Right atrium auricular region (tissue), 2 donors: ENCODE results near the gene NSUN6. TPM values are rescaled to one million over a fixed set of nuclear protein-coding genes. Genes with fewer than 3 reads are reported as not detected.
A peak's percentile ranks its signal among the peaks of the same experiment; 100 is the strongest.

Experiments
- DNase-seq: peaks from one replicate; pipeline ENCODE4 v3.0.0-alpha.2; 2019; ENCODE audit warnings: low spot score
- H3K27ac ChIP-seq, 2 donors: fragments of 200-600 bp; sonication (generic); 1 replicate in 1 of 2; 2 replicates in 1 of 2; pipeline ENCODE4 v1.5.1; 2016 to 2019
- H3K27me3 ChIP-seq, 2 donors: fragments of 200-600 bp; sonication (generic); one replicate each; pipeline versions ENCODE4 v1.5.1 to v1.6.0; 2017 to 2019
- H3K36me3 ChIP-seq: fragments of 200-600 bp; sonication (generic); one replicate; pipeline ENCODE4 v1.5.1; 2016
- H3K4me1 ChIP-seq, 2 donors: fragments of 200-600 bp; sonication (generic); one replicate each; pipeline versions ENCODE4 v1.5.1 to v1.6.0; 2017 to 2019
- H3K4me3 ChIP-seq, 2 donors: fragments of 200-600 bp; sonication (generic); 1 replicate in 1 of 2; 2 replicates in 1 of 2; pipeline ENCODE4 v1.5.1; 2017 to 2019; ENCODE audit warnings: mild to moderate bottlenecking in 1 of 2, moderate library complexity in 1 of 2
- H3K9me3 ChIP-seq, 2 donors: fragments of 200-600 bp; sonication (generic); one replicate each; pipeline ENCODE4 v1.5.1; 2019
- total RNA-seq, 2 donors: library from RNA; depleted of rRNA; stranded (reverse); fragments of >200 nt; gene quantifications; one replicate each; pipeline ENCODE4 v1.1.0, GENCODE V29; 2016
- TF ChIP-seq, protein P1 (sequence below), 2 donors: fragments of 200-600 bp; sonication (generic); IDR thresholded peaks; one replicate each; pipeline ENCODE4 v1.5.1; 2019; ENCODE audit warnings: antibody characterized with exemption in 2 of 2

The NSUN6 gene
- total RNA-seq, 2 donors from 2014 or later: 5.3 to 8.8 TPM

DNA sequence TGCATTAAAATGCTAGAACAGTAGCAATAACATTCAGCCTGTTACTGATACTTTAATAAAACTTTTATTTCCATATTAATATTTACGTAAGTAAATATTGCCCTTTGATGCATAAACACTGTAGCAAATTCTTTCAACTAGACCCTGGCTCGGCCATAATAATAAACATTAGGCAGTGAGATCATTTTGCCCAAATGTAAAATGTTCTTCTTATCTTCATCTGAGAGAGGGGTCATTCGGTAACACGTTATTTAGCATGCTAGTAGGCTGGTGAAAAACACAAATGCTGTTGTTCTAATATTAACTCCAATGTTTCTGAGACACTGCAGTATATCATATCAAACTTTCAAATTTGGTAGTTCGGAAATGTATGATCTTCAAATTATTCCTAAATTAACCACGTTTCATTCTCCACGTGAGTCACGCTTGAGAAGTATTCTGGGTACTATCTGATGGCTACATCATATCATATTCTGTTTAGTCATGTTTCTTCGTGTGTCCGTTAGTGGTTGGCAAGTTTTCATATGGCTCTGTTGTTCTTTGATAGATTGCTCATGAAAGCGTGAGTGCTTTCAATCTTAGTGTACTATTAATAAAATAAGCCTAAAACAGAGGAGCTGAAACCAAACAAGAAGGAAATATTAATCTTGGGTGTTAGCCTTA, 145.8 kb downstream of the NSUN6 start:
- no peak for DNase-seq
- no peaks in the 10 kb centered on the region for H3K9me3 ChIP-seq
- H3K27me3 ChIP-seq: no peaks in the 10 kb centered on the region
- TF ChIP-seq, protein P1, sequence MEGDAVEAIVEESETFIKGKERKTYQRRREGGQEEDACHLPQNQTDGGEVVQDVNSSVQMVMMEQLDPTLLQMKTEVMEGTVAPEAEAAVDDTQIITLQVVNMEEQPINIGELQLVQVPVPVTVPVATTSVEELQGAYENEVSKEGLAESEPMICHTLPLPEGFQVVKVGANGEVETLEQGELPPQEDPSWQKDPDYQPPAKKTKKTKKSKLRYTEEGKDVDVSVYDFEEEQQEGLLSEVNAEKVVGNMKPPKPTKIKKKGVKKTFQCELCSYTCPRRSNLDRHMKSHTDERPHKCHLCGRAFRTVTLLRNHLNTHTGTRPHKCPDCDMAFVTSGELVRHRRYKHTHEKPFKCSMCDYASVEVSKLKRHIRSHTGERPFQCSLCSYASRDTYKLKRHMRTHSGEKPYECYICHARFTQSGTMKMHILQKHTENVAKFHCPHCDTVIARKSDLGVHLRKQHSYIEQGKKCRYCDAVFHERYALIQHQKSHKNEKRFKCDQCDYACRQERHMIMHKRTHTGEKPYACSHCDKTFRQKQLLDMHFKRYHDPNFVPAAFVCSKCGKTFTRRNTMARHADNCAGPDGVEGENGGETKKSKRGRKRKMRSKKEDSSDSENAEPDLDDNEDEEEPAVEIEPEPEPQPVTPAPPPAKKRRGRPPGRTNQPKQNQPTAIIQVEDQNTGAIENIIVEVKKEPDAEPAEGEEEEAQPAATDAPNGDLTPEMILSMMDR (IDR thresholded peaks at IDR 0.05): no peak
- H3K27ac ChIP-seq: peak overlapping the region in 1 of 2 donors; percentile 55
- no peak overlapping the region for H3K4me3 ChIP-seq
- peaks cover 0 to 5% of the 10 kb centered on the region in 2 donors for H3K4me1 ChIP-seq
- no peaks in the 10 kb centered on the region for H3K36me3 ChIP-seq

DNA sequence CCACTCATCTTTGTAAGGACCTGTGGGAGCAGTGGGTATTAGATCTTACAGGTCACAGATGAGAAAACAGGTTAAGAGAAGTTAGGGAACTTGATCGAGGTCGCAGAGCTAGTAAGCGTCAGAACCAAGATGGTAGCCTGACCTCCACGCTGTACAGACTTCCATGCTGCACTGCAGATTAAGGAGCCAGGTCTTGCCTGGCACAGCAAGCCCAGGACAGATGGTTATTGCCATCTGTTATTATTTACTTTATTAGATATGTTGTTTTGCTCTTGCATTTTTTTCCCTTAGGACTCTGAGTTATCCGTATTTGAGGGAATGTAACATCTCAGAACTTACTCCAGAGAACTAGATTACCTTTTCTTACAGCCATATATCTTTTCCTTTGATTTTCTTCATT, 147.2 kb downstream of the NSUN6 start:
- H3K4me3 ChIP-seq: no peak overlapping the region
- TF ChIP-seq, protein P1 (IDR thresholded peaks at IDR 0.05): no peak
- H3K4me1 ChIP-seq: peaks cover 0 to 5% of the 10 kb centered on the region in 2 donors
- no peak for DNase-seq
- H3K36me3 ChIP-seq: no peaks in the 10 kb centered on the region
- no peaks in the 10 kb centered on the region for H3K9me3 ChIP-seq
- H3K27me3 ChIP-seq: no peaks in the 10 kb centered on the region
- no peak overlapping the region for H3K27ac ChIP-seq

DNA sequence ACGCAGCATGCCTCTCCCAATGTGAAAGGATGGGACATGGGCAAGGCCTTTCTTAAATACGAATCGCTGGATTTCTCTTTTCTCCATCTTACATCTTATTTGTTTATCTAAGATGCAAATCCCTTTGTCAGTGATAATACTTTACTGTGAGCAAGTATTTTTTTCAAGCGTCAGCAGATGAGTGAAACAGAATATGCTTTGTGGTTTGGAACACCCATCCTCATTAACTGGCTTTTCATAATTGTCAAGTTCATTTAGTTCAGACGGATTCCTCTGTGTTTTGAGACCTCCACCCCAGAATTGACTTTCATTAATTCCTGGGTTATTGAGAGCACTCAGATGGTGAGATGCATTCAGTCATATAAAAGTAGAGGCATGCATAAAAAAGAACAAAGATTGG, 149.8 kb downstream of the NSUN6 start:
- peaks cover 0 to 11% of the 10 kb centered on the region in 2 donors for H3K4me1 ChIP-seq
- no peaks in the 10 kb centered on the region for H3K36me3 ChIP-seq
- H3K27ac ChIP-seq: no peak overlapping the region
- H3K9me3 ChIP-seq: no peaks in the 10 kb centered on the region
- no peak overlapping the region for H3K4me3 ChIP-seq
- no peak for DNase-seq
- H3K27me3 ChIP-seq: no peaks in the 10 kb centered on the region
- TF ChIP-seq, protein P1 (IDR thresholded peaks at IDR 0.05): no peak

DNA sequence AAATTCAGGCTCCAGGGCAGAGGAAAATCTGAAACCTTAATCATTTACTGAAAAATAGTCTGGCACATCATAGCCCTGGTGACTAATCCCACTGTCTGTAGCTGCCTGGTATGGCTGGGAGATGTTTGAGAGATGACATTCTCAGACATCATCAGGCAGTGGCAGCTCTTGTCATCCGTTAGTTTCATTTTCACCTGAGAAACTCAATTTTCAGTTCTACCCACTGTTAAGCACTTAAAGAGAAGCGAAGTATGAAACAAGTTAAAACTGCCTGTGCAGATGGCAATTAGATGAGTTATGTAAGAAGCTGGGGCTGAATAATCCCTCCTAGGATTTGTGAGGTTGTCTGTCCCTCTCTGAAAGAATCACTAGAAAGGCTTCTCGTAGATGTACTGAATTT, 150.2 kb downstream of the NSUN6 start:
- H3K27me3 ChIP-seq: no peaks in the 10 kb centered on the region
- DNase-seq: no peak
- peaks cover 0 to 11% of the 10 kb centered on the region in 2 donors for H3K4me1 ChIP-seq
- TF ChIP-seq, protein P1 (IDR thresholded peaks at IDR 0.05): no peak
- no peak overlapping the region for H3K4me3 ChIP-seq
- H3K9me3 ChIP-seq: no peaks in the 10 kb centered on the region
- no peak overlapping the region for H3K27ac ChIP-seq
- no peaks in the 10 kb centered on the region for H3K36me3 ChIP-seq

DNA sequence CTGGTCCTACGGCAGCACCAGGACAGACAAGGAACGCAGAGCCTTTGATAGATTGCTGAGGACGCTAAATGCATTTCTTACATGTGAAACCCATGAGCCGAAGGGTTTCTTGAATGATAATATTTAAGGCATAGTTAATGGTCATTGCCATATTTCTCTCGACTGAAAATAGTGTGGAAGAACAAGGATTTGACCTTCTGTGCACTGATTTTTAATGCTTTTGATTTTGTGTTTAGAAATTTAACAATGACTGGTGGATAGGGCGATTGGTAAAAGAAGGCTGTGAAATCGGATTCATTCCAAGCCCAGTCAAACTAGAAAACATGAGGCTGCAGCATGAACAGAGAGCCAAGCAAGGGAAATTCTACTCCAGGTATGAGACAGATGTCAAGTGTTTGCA, 150.8 kb downstream of the NSUN6 start:
- H3K4me3 ChIP-seq: no peak overlapping the region
- no peaks in the 10 kb centered on the region for H3K9me3 ChIP-seq
- no peak overlapping the region for H3K27ac ChIP-seq
- no peaks in the 10 kb centered on the region for H3K36me3 ChIP-seq
- H3K27me3 ChIP-seq: no peaks in the 10 kb centered on the region
- TF ChIP-seq, protein P1 (IDR thresholded peaks at IDR 0.05): no peak
- DNase-seq: no peak
- H3K4me1 ChIP-seq: peaks cover 0 to 10% of the 10 kb centered on the region in 2 donors

DNA sequence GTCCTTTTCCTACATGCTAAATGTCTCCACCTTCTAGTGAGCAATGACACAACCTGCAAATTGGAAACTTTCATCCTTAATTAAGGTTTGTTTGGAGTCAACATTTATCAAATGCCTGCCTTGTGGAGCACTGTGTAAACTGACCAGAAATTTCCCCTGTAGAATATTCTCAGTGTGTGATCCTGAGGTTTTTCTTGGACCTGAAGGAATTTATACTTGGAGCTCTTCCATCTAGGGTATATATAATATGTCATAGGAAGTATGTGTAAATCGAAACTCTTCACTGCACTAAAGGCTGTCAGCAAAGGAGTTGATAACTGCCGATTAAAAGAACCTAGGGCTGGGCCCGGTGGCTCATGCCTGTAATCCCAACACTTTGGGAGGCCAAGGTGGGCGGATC, 152.4 kb downstream of the NSUN6 start:
- Histone ChIP-seq H3K9me3 (no peaks in the 10 kb centered on the region), H3K36me3 (no peaks in the 10 kb centered on the region)

More for the DNA sequence above, 152.4 kb downstream of the NSUN6 start:
- H3K4me3 ChIP-seq: no peak overlapping the region
- H3K27me3 ChIP-seq: no peaks in the 10 kb centered on the region
- TF ChIP-seq, protein P1 (IDR thresholded peaks at IDR 0.05): no peak
- H3K27ac ChIP-seq: no peak overlapping the region
- H3K4me1 ChIP-seq: peaks cover 0 to 7% of the 10 kb centered on the region in 2 donors
- no peak for DNase-seq
